ENCODE results near the gene SORT1. TPM values are rescaled to one million over a fixed set of nuclear protein-coding genes. Genes with fewer than 3 reads are reported as not detected.

The SORT1 gene
- total RNA-seq, 2 experiments from 2014 or later, result 21.8 to 45.5 TPM

GRCh38 chr1:109392788-109393616 lies 4.7 kb downstream of the SORT1 start:
- BruUV-seq (replicated peaks), result no TSS peak
- Histone ChIP-seq H3K4me2 (ENCODE audit: low read length) (peak overlapping the region; percentile 87), H3K9me2 (ENCODE audit: insufficient read depth, low read length) (no peaks in the 10 kb centered on the region), H3K27ac (ENCODE audit: low read depth, low read length, poor library complexity, severe bottlenecking) (peak overlapping the region; percentile 90), H2AFZ (ENCODE audit: low read length) (no peak overlapping the region; the same call in 1 of the 2 replicates), H3K36me3 (ENCODE audit: insufficient read depth, low read length) (0 out of 2 replicates have a peak, but pooled peaks cover 3% of the 10 kb centered on the region), H3K4me1 (ENCODE audit: insufficient read depth, low read length, poor library complexity, severe bottlenecking) (peaks cover 81% of the 10 kb centered on the region), H3K9me3 (ENCODE audit: low read length) (no peaks in the 10 kb centered on the region), H3K4me3 (ENCODE audit: low read depth, low read length, poor library complexity, severe bottlenecking) (peak overlapping the region; percentile 62), H4K20me1 (ENCODE audit: insufficient read depth, low read length) (no peaks in the 10 kb centered on the region), H3K79me2 (ENCODE audit: insufficient read depth, low read depth, low read length) (peaks cover 88% of the 10 kb centered on the region)
- intact Hi-C loops (cut with micrococcal nuclease; ENCODE audit: unreplicated experiment), result loop anchor here (10.0 kb wide), 1 partner anchor 288 kb away; no protein-coding TSS in a partner anchor
- ChIA-PET POLR2A (interaction anchor here (0.5 to 5.1 kb wide), 7 partner anchors 11 to 556 kb away, joined by 3 to 21 read pairs (median 4); partner anchors contain the start of gene PSRC1), CTCF (ENCODE audit: unreplicated experiment) (interaction anchor here (1.2 kb wide), 1 partner anchor 110 kb away, joined by 3 read pairs; the partner anchor contains the start of gene PSRC1)
- no peak for DNase-seq (ENCODE audit: low spot score)
- no peak for TF ChIP-seq EZH2phosphoT487 (IDR thresholded peaks at IDR 0.05; ENCODE audit: borderline replicate concordance, low read depth, low read length)
- no peak for TF ChIP-seq CTCF (conservative IDR thresholded peaks at IDR 0.05; ENCODE audit: low read length)

GRCh38 chr1:109392037-109392787 lies 5.5 kb downstream of the SORT1 start:
- H3K27ac ChIP-seq (ENCODE audit: low read depth, low read length, poor library complexity, severe bottlenecking), result peak overlapping the region; percentile 90
- peak overlapping the region; percentile 87 for H3K4me2 ChIP-seq (ENCODE audit: low read length)
- intact Hi-C loops (cut with micrococcal nuclease; ENCODE audit: unreplicated experiment), result loop anchor here (10.0 kb wide), 1 partner anchor 287 kb away; no protein-coding TSS in a partner anchor
- no peak for DNase-seq (ENCODE audit: low spot score)
- peaks cover 80% of the 10 kb centered on the region for H3K4me1 ChIP-seq (ENCODE audit: insufficient read depth, low read length, poor library complexity, severe bottlenecking)
- H3K9me3 ChIP-seq (ENCODE audit: low read length), result no peaks in the 10 kb centered on the region
- no peaks in the 10 kb centered on the region for H3K9me2 ChIP-seq (ENCODE audit: insufficient read depth, low read length)
- CTCF ChIA-PET (ENCODE audit: unreplicated experiment), result interaction anchor here (1.2 kb wide), 1 partner anchor 109 kb away, joined by 3 read pairs; the partner anchor contains the start of gene PSRC1
- no peak overlapping the region; the same call in 1 of the 2 replicates for H2AFZ ChIP-seq (ENCODE audit: low read length)
- no peak for TF ChIP-seq CTCF (conservative IDR thresholded peaks at IDR 0.05; ENCODE audit: low read length)
- TF ChIP-seq EZH2phosphoT487 (IDR thresholded peaks at IDR 0.05; ENCODE audit: borderline replicate concordance, low read depth, low read length), result no peak
- H3K4me3 ChIP-seq (ENCODE audit: low read depth, low read length, poor library complexity, severe bottlenecking), result peak overlapping the region; percentile 62
- H3K36me3 ChIP-seq (ENCODE audit: insufficient read depth, low read length), result 0 out of 2 replicates have a peak, but pooled peaks cover 3% of the 10 kb centered on the region
- no TSS peak for BruUV-seq (replicated peaks)
- no peaks in the 10 kb centered on the region for H4K20me1 ChIP-seq (ENCODE audit: insufficient read depth, low read length)
- POLR2A ChIA-PET, result interaction anchor here (0.5 to 5.1 kb wide), 11 partner anchors 8 to 557 kb away, joined by 3 to 21 read pairs (median 5); partner anchors contain the start of gene PSRC1
- peaks cover 95% of the 10 kb centered on the region for H3K79me2 ChIP-seq (ENCODE audit: insufficient read depth, low read depth, low read length)
